ENCODE results near the gene LTBP4.
"Not testable (repeated sequence)": the region's sequence is repeated elsewhere in the genome, so short reads cannot be mapped to it uniquely, and the experiment has no call there.

LTBP4 gene

DNA sequence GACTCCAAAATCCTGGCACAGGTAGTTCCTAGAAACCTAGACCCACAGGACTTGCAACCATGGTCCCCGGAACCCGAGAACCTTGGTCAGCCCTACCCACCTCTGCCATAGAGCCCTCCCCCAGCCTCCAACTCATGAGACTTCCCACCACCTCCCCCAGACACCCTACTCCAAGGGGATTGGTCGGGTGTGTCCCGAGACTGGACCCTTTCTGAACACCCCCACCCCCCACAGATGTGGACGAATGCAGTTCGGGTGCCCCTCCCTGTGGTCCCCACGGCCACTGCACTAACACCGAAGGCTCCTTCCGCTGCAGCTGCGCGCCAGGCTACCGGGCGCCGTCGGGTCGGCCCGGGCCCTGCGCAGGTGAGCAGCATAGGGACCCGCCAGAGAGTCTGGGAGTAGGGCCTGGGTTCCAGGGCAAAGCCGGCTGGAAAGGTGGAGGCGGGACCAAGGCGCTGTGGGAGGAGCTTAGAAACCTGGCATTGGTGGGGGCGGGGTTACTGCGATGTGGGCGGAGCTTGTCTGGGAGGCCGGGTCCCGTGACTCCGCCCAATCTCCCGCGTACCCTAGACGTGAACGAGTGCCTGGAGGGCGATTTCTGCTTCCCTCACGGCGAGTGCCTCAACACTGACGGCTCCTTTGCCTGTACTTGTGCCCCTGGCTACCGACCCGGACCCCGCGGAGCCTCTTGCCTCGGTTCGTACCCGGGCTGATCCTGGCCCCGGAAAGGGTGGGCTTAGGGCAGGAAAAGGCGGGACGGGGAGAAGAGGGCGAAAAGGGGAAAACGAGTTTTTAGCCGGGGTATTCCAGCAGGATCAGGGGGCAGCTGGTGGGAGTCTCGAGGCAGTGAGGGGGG is 11.9 kb downstream of the LTBP4 start:
- DNase-seq = no peak

DNA sequence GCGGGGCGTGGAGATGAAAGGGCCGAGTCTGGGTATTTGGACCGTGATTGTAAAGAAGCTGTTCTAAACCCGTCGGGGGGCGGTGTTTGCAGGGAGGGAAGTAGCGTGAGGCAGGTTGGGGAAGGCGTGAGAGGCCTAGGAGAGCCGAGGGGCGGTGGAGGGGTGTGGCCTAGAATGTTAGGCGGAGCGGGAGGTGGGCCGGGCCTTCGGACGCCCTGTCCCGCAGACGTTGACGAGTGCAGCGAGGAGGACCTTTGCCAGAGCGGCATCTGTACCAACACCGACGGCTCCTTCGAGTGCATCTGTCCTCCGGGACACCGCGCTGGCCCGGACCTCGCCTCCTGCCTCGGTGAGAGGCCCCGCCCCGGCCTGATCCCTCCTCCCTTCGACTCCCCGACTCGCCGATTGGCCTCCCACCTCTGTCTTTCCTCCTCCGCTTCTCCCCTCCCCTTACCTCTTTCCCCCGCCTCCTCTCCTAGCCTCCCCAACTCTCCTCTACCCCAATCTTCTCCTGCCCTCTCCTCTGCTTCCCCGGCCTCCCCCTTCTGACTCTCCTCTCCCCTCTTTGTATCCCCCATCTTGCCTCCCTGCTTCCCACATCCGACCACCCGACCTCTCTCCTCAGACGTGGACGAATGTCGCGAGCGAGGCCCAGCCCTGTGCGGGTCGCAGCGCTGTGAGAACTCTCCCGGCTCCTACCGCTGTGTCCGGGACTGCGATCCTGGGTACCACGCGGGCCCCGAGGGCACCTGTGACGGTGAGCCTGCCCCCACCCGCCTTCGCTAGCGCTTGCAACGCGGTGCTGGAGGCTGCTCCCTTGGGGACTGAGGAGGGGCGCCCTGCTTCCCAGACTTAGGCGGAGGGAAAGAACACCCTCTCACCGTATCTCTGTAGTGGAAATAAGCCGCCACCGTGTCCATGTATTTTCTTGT is 12.8 kb downstream of the LTBP4 start:
- DNase-seq = peak; percentile 67

DNA sequence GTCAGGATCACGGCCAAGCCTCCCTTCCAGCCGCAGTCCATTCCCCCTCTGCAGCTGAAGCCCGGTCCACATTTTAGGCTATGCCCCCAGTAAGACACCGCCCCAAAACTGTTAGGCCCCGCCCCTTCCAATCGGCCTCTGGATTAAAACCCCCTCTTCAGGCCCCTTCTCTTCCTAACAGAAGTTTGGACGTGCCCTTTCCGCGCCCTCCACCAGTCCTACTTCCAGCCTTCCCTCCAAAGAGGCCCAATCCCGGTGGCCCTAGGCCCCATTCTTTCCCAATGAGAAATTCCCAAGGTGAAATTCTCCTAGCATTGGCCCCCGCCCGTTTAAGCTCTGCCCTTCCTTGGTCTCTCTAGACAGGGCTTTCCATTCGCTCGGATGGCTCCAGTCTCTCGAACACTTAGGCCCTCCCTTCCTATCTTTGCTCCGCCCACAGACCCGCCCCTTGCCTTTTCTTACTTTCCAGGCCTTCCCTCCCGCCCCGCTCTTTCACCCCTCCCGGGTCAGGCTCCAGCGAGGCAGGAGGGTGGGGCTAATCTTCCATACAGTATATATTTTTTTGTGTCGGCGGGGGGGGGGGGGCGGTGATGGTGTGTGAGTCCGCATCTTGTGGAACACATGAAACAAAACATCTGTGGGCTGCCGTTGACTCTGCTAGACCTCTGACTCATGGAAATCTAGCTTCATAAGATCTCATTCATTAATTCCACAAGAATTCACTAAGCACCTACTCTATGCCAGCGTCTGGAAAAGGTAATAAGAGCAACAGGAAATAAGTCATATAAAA is 13.6 kb downstream of the LTBP4 start:
- peak; percentile 63 for DNase-seq

GRCh38 chr19:40616178-40616577 is 15.0 kb downstream of the LTBP4 start:
- DNase-seq = no peak

DNA sequence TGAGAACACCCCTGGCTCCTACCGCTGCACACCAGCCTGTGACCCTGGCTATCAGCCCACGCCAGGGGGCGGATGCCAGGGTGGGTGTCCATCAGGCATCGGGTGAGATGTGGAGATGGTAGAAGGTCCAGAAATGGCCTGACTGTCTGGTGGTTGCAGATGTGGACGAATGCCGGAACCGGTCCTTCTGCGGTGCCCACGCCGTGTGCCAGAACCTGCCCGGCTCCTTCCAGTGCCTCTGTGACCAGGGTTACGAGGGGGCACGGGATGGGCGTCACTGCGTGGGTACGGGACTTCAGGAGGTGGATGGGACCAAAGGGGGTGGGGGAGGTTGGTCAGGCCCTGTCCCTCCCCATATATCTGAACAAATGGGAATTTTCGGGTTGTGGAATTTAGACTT is 15.8 kb downstream of the LTBP4 start:
- DNase-seq = no peak

DNA sequence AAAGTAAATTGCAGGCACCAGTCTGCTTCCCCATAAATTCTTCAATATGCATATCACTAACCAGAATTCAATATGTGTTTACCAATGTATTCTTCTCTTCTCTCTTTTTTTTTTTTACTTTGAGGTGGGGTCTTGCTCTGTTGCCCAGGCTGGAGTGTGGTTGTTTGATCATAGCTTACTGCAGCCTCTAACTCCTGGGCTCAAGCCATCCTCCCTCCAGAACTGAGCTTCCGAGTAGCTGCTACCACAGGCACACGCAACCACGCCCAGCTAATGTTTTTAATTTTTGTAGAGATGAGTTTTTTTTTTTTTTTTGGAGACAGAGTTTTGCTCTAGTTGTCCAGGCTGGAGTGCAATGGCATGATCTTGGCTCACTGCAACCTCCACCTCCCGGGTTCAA is 16.8 kb downstream of the LTBP4 start:
- no peak for DNase-seq

GRCh38 chr19:40619333-40620160 is 18.4 kb downstream of the LTBP4 start:
- no peak for DNase-seq

GRCh38 chr19:40620161-40620485 is 19.0 kb downstream of the LTBP4 start:
- no peak for DNase-seq

- DNase-seq = no peak
Measured at GRCh38 chr19:40621283-40621682, 20.1 kb downstream of the LTBP4 start.

- DNase-seq = no peak
Measured at GRCh38 chr19:40621966-40622772, 21.0 kb downstream of the LTBP4 start.

DNA sequence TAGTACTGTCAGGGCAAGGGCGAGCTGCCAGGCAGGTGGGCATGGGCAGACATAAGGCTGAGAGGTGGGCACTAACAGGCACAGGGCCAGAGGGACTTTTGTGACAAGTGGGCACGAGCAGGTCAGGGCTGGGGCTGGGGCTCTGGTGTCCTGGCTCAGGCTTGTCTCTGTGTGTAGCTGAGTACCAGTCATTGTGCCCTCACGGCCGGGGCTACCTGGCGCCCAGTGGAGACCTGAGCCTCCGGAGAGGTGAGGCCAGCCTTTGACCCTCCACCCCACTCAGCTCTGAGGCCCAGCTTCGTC is 21.6 kb downstream of the LTBP4 start:
- DNase-seq = no peak

- DNase-seq = no peak
Measured at GRCh38 chr19:40623403-40624251, 22.5 kb downstream of the LTBP4 start.

GRCh38 chr19:40624369-40625153 is 23.4 kb downstream of the LTBP4 start:
- not testable (repeated sequence) for DNase-seq

DNA sequence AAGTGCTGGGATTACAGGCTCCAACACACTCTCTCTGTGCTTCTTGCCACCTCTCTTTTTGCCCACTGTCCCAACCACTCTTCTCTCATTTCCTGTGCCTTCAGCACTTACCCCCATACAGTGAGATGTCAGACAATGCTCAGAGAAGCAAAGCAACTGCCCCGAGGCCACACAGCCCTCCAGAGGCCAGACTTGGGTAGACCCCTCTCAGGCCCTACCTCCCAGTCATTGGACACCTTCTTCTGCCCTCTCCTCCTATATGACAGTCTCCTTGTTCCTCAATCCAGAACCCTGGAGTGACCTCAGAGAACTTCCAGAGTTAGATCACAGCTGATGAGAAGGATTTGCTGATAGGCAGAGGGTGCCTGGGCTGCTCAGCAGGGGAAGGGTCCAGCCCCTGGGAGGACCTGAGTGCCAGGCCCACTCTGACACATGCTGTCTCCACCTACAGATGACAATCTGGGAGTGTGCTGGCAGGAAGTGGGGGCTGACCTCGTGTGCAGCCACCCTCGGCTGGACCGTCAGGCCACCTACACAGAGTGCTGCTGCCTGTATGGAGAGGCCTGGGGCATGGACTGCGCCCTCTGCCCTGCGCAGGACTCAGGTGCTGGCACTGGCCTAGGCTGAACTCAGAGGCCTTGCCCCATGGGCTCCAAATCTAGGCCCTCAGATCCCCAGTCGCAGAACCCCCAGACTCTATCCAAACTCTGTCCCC is 24.4 kb downstream of the LTBP4 start:
- no peak for DNase-seq

GRCh38 chr19:40626918-40627317 is 25.7 kb downstream of the LTBP4 start:
- no peak for DNase-seq

- DNase-seq = no peak
Measured at GRCh38 chr19:40627486-40628279, 26.5 kb downstream of the LTBP4 start.

DNA sequence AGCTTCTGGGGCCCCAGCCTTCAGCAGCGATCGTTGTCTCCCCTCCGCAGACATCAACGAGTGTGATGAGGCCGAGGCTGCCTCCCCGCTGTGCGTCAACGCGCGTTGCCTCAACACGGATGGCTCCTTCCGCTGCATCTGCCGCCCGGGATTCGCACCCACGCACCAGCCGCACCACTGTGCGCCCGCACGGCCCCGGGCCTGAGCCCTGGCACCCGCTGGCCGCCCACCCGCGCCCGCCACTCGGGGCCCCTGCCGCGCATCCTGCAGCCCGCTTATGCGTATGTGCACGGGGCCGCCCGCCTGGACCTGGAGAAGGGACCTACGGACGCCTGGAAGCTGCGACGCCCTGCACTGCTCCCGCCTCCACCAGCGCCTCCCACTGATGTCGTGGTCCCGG is 28.2 kb downstream of the LTBP4 start:
- no peak for DNase-seq

GRCh38 chr19:40630571-40631160 is 29.5 kb downstream of the LTBP4 start:
- no peak for DNase-seq
